Measurements from ENCODE around the gene PLEKHM2.

Gene PLEKHM2

DNA sequence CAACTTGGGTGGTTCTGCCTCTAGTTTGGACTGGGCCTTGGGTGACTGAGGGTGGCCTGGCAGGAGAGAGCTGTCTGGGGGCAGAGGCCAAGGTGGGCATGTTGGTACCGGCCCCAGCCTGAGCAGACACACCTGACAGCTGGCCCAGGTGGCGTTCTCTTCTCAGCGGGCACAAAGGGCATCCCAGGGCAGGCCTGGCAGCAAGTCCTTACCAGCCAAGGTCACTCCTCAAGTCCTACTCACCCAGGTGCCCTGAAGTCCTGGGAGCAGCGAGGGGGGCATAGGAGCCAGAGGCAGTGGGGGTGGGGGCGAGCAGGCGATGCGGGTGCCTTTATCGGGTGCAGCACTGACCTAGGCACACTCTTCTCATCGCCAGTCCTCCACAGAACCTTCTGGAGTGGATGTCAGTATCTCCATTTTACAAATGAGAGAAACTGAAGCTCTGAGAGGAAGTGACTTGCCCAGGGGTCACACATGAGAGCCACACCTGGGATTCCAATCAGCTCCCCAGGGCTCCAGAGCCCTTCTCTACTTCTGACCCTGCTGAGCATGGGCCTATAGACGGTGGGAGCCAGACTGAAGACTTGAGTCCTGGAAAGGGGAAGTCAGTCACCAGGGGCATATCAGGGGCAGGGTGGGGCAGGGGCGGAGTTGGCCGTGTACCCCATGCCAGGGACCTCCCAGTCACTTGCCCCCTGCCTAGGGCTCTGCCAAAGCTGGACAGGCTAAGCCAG lies 51.4 kb downstream of the PLEKHM2 start:
- no peak for DNase-seq (ENCODE audit: low read depth)
- TF ChIP-seq, protein P1, sequence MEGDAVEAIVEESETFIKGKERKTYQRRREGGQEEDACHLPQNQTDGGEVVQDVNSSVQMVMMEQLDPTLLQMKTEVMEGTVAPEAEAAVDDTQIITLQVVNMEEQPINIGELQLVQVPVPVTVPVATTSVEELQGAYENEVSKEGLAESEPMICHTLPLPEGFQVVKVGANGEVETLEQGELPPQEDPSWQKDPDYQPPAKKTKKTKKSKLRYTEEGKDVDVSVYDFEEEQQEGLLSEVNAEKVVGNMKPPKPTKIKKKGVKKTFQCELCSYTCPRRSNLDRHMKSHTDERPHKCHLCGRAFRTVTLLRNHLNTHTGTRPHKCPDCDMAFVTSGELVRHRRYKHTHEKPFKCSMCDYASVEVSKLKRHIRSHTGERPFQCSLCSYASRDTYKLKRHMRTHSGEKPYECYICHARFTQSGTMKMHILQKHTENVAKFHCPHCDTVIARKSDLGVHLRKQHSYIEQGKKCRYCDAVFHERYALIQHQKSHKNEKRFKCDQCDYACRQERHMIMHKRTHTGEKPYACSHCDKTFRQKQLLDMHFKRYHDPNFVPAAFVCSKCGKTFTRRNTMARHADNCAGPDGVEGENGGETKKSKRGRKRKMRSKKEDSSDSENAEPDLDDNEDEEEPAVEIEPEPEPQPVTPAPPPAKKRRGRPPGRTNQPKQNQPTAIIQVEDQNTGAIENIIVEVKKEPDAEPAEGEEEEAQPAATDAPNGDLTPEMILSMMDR (conservative IDR thresholded peaks at IDR 0.05; ENCODE audit: low read depth, low read length) = no peak
- no peak overlapping the region for H3K4me3 ChIP-seq (ENCODE audit: low read length)

DNA sequence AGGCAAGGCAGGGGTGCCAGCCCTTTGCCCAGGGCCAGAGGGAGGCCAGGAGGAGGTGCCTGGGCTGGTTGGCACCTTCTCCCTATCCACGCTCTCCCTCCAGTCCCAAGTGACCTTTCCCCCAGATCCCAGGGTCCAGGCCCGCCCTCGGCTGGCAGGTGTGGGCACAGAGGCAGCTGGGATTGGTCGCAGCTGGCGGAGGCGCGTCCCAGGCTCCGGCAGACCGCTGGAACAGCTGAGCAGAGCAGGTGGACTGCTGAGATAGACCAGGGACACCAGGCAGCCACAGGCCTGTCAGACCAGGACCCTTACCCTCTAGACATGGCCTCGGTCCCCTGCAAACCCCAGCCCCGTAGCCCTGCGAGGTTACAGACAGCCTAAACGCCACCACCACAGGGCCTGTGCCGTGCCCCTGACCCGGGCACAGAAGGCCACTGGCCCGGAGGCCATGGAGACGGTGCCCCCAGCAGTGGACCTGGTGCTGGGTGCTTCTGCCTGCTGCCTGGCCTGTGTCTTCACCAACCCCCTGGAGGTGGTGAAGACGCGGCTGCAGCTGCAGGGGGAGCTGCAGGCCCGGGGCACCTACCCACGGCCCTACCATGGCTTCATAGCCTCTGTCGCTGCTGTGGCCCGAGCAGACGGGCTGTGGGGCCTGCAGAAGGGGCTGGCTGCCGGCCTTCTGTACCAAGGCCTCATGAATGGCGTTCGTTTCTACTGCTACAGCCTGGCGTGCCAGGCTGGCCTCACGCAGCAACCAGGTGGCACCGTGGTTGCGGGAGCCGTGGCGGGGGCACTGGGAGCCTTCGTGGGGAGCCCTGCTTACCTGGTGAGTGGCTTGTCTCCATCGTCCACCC lies 52.1 kb downstream of the PLEKHM2 start, which contains the start of gene SLC25A34:
SLC25A34 (plus strand) TSS at position 221 of the 854 bp plus-strand sequence; CDS start at position 449, 228 bp downstream.
- TF ChIP-seq, protein P1 (conservative IDR thresholded peaks at IDR 0.05; ENCODE audit: low read depth, low read length) = no peak
- H3K4me3 ChIP-seq (ENCODE audit: low read length) = no peak within 1 kb of the TSS
- no peak for DNase-seq (ENCODE audit: low read depth)

DNA sequence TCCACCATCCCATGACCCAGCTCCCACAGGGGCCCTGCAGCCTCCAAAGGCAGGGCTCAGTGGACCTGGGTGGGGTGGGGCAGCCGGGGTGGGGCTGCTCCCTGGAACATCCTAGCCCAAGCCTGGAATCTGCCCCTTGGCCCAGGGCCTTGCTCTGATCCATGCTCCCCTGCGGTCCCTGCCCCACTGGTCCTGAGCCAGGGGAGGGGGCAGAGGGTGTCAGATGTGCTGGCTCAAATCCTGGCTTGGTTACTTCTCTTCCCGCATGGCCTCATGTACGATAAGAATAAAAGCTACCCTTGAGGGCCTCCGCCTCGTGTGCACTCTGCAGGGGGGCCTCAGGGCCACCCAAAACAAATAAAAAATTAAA lies 52.8 kb downstream of the PLEKHM2 start:
- TF ChIP-seq, protein P1 (conservative IDR thresholded peaks at IDR 0.05; ENCODE audit: low read depth, low read length) = no peak
- no peak overlapping the region for H3K4me3 ChIP-seq (ENCODE audit: low read length)

DNA sequence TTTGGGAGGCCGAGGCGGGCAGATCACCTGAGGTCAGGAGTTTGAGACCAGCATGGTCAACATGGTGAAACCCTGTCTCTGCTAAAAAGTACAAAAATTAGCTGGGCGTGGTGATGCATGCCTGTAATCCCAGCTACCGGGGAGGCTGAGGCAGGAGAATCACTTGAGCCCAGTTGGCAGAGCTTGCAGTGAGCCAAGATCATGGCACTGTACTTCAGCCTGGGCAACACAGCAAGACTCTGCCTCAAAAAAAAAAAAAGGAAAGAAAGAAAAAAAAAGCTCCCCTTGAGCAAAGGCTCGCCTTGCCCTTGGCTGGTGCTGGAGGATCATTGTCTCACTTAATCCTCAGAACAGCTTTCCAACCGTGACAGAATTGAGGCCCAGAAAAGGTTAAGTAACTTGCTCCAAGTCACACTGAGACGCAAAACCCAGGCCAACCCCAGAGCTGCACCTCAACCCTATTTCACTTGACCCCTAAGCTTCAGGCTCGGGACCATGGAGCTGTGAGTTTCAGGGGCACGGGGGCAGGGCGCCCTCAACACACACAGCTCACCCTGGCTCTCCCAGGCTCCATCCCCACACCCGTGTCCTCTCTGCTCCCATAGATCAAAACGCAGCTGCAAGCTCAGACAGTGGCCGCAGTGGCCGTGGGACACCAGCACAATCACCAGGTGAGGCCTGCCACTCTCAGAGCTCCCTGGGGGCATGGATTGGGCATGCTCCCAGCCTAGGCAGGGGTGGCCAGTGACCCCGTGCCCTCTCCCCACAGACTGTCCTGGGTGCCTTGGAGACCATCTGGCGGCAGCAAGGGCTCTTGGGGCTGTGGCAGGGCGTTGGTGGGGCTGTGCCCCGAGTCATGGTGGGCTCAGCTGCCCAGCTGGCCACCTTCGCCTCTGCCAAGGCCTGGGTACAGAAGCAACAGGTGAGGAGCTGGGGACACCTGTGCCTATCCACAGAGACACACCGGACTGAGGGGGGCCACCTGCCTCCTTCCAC lies 53.5 kb downstream of the PLEKHM2 start:
- H3K4me3 ChIP-seq (ENCODE audit: low read length) = no peak overlapping the region
- TF ChIP-seq, protein P1 (conservative IDR thresholded peaks at IDR 0.05; ENCODE audit: low read depth, low read length) = no peak
- DNase-seq (ENCODE audit: low read depth) = no peak

More for the DNA sequence above, 52.8 kb downstream of the PLEKHM2 start:
- no peak for DNase-seq (ENCODE audit: low read depth)

DNA sequence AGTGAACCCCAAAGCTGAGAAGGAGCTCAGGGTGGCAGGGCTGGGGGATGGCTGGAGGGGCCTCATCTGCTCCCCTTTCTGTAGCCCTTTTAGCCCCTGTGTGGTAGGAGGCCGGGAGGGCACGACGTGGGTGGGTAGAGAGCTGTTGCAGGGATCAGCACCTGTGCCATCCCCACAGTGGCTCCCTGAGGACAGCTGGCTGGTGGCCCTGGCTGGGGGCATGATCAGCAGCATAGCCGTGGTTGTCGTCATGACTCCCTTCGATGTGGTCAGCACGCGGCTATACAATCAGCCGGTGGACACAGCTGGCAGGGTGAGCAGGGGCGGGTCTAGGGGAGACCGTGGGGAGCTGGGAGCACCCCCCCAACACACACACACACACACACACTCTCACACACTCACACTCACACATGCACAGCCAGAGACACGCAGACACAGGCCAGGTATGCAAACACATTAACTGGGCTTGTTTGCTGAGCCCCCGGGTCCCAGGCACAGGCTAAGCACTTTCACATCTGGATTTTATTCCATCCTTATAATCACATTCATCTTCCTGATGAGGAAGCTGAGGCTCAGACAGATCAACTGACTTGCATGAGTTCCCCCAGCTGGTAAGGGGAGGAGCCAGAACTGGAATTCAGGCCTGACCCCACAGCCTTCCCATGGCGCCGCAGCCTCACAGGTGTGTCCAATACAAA lies 54.4 kb downstream of the PLEKHM2 start:
- H3K4me3 ChIP-seq (ENCODE audit: low read length) = no peak overlapping the region
- TF ChIP-seq, protein P1 (conservative IDR thresholded peaks at IDR 0.05; ENCODE audit: low read depth, low read length) = no peak
- DNase-seq (ENCODE audit: low read depth) = no peak

DNA sequence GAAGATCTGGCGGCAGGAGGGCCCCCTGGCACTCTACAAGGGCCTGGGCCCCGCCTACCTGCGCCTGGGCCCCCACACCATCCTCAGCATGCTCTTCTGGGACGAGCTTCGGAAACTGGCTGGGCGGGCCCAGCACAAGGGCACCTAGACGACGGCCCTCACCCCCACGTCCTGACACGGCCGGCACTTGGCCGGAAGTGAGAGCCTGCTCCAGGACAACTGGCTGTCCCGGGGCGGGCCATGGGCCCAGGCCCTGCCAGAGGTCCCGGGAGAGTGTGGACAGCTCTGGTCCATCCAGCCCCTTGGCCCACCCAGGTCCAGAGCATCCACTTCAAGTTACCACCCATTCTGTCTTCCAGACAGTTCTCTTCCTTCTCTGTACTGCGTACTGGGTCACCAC lies 55.1 kb downstream of the PLEKHM2 start:
- H3K4me3 ChIP-seq (ENCODE audit: low read length) = no peak overlapping the region
- TF ChIP-seq, protein P1 (conservative IDR thresholded peaks at IDR 0.05; ENCODE audit: low read depth, low read length) = no peak
- DNase-seq (ENCODE audit: low read depth) = no peak

All from retinal pigment epithelial cell (primary cell).